H1 (cell line): ENCODE results near the gene RESP18. TPM values are rescaled to one million over a fixed set of nuclear protein-coding genes. Genes with fewer than 3 reads are reported as not detected.
"Not testable (repeated sequence)": the region's sequence is repeated elsewhere in the genome, so short reads cannot be mapped to it uniquely, and the experiment has no call there.

Experiments used
- CTCF ChIA-PET: fragments of 300-600 bp; sonication (Branson Sonifier 250); formaldehyde crosslinking; loops from one replicate; lab custom pipeline; 2021; ENCODE audit not compliant: partially characterized antibody; lab: Charles Lee
- POLR2A ChIA-PET: fragments of 300-600 bp; sonication (Branson Sonifier 250); formaldehyde crosslinking; loops from one replicate; lab custom pipeline; 2021; ENCODE audit warnings: inconsistent platforms; ENCODE audit not compliant: partially characterized antibody; lab: Charles Lee
- DNase-seq, 2 experiments: peaks; one replicate each; pipeline versions ENCODE4 v3.0.0 to v3.0.0-alpha.2; 2010 to 2022; ENCODE audit warnings: low spot score in 2 of 2, low read depth in 1 of 2, mixed read lengths in 1 of 2
- FAIRE-seq: peaks from 2 replicates; lab custom pipeline; 2011; peaks lifted over from hg19 to GRCh38; lab: Jason Lieb, UNC
- H2AFZ ChIP-seq: 2 replicates; pipeline ENCODE4 v1.8.1; 2012; ENCODE audit warnings: low read length, inconsistent platforms
- H2AK5ac ChIP-seq: 2 replicates; pipeline ENCODE4 v1.6.1; 2013; ENCODE audit warnings: low read depth, low read length
- H2BK120ac ChIP-seq: replicated peaks from 2 replicates; pipeline ENCODE3; 2013; ENCODE audit warnings: low read depth, low read length, inconsistent platforms
- H2BK12ac ChIP-seq: 2 replicates; pipeline ENCODE4 v1.6.1; 2013; ENCODE audit warnings: low read depth, low read length
- H2BK15ac ChIP-seq: 2 replicates; pipeline ENCODE4 v1.6.1; 2013; ENCODE audit warnings: low read length
- H2BK20ac ChIP-seq: 2 replicates; pipeline ENCODE4 v1.6.1; 2013; ENCODE audit warnings: low read length
- H2BK5ac ChIP-seq: 2 replicates; pipeline ENCODE4 v1.6.1; 2013; ENCODE audit warnings: low read depth, low read length
- H3K14ac ChIP-seq: 2 replicates; pipeline ENCODE4 v1.6.1; 2013; ENCODE audit warnings: inconsistent platforms; ENCODE audit not compliant: insufficient read length
- H3K18ac ChIP-seq: 2 replicates; pipeline ENCODE4 v1.6.1; 2013; ENCODE audit warnings: low read length; ENCODE audit errors: extremely low read depth
- H3K23ac ChIP-seq: 2 replicates; pipeline ENCODE4 v1.6.1; 2013; ENCODE audit warnings: inconsistent platforms; ENCODE audit not compliant: insufficient read length
- H3K23me2 ChIP-seq: 2 replicates; pipeline ENCODE4 v1.6.1; 2013; ENCODE audit warnings: low read depth, low read length
- H3K27ac ChIP-seq: 2 replicates; pipeline ENCODE4 v1.6.1; 2011; ENCODE audit warnings: low read depth, low read length, inconsistent platforms
- H3K27me3 ChIP-seq, 4 experiments: replicated peaks in 1 of 4; 1 replicate in 1 of 4; 2 replicates in 3 of 4; pipeline versions ENCODE4 v1.6.1 to v1.8.1; 2011 to 2013; ENCODE audit warnings: low read length in 3 of 4, mild to moderate bottlenecking in 3 of 4, inconsistent platforms in 2 of 4, mixed read lengths in 2 of 4, moderate library complexity in 1 of 4; ENCODE audit not compliant: control insufficient read depth in 3 of 4, insufficient read depth in 3 of 4; ENCODE audit errors: extremely low read depth in 1 of 4
- H3K36me3 ChIP-seq, 4 experiments: 2 replicates each; pipeline versions ENCODE4 v1.6.1 to v1.8.1; 2011 to 2013; ENCODE audit warnings: mild to moderate bottlenecking in 4 of 4, low read length in 3 of 4, moderate library complexity in 2 of 4, control low read depth in 1 of 4, inconsistent platforms in 1 of 4; ENCODE audit not compliant: insufficient read depth in 4 of 4, control insufficient read depth in 2 of 4
- H3K4ac ChIP-seq: replicated peaks from 2 replicates; pipeline ENCODE3; 2013; ENCODE audit warnings: low read length, low read depth, mixed read lengths, inconsistent platforms; ENCODE audit not compliant: insufficient read length
- H3K4me1 ChIP-seq, 4 experiments: replicated peaks in 1 of 4; 1 replicate in 1 of 4; 2 replicates in 3 of 4; pipeline versions ENCODE4 v1.6.1 to v1.8.1; 2011 to 2013; ENCODE audit warnings: low read length in 3 of 4, inconsistent platforms in 2 of 4, mixed read lengths in 1 of 4; ENCODE audit not compliant: insufficient read depth in 4 of 4, control insufficient read depth in 3 of 4
- H3K4me2 ChIP-seq, 2 experiments: 2 replicates each; pipeline versions ENCODE4 v1.6.1 to v1.8.1; 2011 to 2013; ENCODE audit warnings: low read depth in 2 of 2, low read length in 2 of 2, control low read depth in 1 of 2, inconsistent platforms in 1 of 2, mild to moderate bottlenecking in 1 of 2; ENCODE audit not compliant: insufficient read depth in 1 of 2
- H3K4me3 ChIP-seq, 4 experiments: fragments of 200-600, 300-600 bp in 1 of 4; sonication (generic), shearing (Covaris generic), sonication (Bioruptor Twin) in 1 of 4; 2 replicates each; pipeline versions ENCODE4 v1.5.1 to v1.8.1; 2011 to 2016; ENCODE audit warnings: low read length in 4 of 4, low read depth in 3 of 4, control low read depth in 2 of 4, inconsistent platforms in 2 of 4, mild to moderate bottlenecking in 2 of 4, mixed read lengths in 1 of 4, moderate library complexity in 1 of 4; ENCODE audit not compliant: insufficient read depth in 2 of 4; ENCODE audit errors: extremely low read depth in 1 of 4
- H3K56ac ChIP-seq: replicated peaks from 2 replicates; pipeline ENCODE3; 2013; ENCODE audit warnings: low read depth, mild to moderate bottlenecking, mixed read lengths, low read length, inconsistent platforms; ENCODE audit not compliant: insufficient read length
- H3K79me1 ChIP-seq: 2 replicates; pipeline ENCODE4 v1.6.1; 2013; ENCODE audit warnings: low read depth, low read length, control low read depth
- H3K79me2 ChIP-seq, 2 experiments: 2 replicates each; pipeline versions ENCODE4 v1.6.1 to v1.8.1; 2012 to 2013; ENCODE audit warnings: low read length in 2 of 2, mild to moderate bottlenecking in 2 of 2, inconsistent platforms in 1 of 2; ENCODE audit not compliant: insufficient read depth in 2 of 2, control insufficient read depth in 1 of 2
- H3K9ac ChIP-seq, 4 experiments: replicated peaks in 1 of 4; 1 replicate in 1 of 4; 2 replicates in 3 of 4; pipeline versions ENCODE4 v1.6.1 to v1.8.1; 2011 to 2013; ENCODE audit warnings: low read depth in 3 of 4, low read length in 3 of 4, control low read depth in 2 of 4, mild to moderate bottlenecking in 2 of 4, moderate library complexity in 2 of 4, inconsistent platforms in 1 of 4; ENCODE audit errors: extremely low read depth in 1 of 4
- H3K9me3 ChIP-seq, 2 experiments: 2 replicates each; pipeline versions ENCODE4 v1.6.1 to v1.8.1; 2012 to 2013; ENCODE audit warnings: mild to moderate bottlenecking in 2 of 2, moderate library complexity in 2 of 2, control low read depth in 1 of 2, inconsistent platforms in 1 of 2, low read depth in 1 of 2, low read length in 1 of 2, mixed read lengths in 1 of 2; ENCODE audit not compliant: insufficient read depth in 2 of 2
- H4K20me1 ChIP-seq, 2 experiments: replicated peaks in 1 of 2; 2 replicates each; pipeline versions ENCODE3 to v1.8.1; 2011 to 2013; ENCODE audit warnings: inconsistent platforms in 2 of 2, low read length in 2 of 2, mild to moderate bottlenecking in 1 of 2; ENCODE audit not compliant: insufficient read depth in 2 of 2, control insufficient read depth in 1 of 2
- H4K5ac ChIP-seq: 2 replicates; pipeline ENCODE4 v1.6.1; 2013; ENCODE audit warnings: low read length, low read depth, mixed read lengths, inconsistent platforms; ENCODE audit not compliant: insufficient read length
- H4K8ac ChIP-seq: 2 replicates; pipeline ENCODE4 v1.8.0; 2013; ENCODE audit warnings: mild to moderate bottlenecking, moderate library complexity, low read length, inconsistent platforms; ENCODE audit not compliant: insufficient read depth; ENCODE audit errors: extremely low read depth
- H4K91ac ChIP-seq: replicated peaks from 2 replicates; pipeline ENCODE3; 2013; ENCODE audit warnings: low read length, mixed read lengths, inconsistent platforms; ENCODE audit not compliant: insufficient read length
- WGBS, 2 experiments: shearing (Covaris generic) in 1 of 2; methylation state at CpG; one replicate each; pipeline versions ENCODE4 v1.1.6 to v1.1.7; 2013 to 2015; ENCODE audit warnings: low lambda C conversion rate in 2 of 2, mixed read lengths in 2 of 2, inconsistent platforms in 1 of 2, low coverage in 1 of 2, missing lambda C conversion rate in 1 of 2; ENCODE audit not compliant: insufficient replicate concordance in 2 of 2, insufficient coverage in 1 of 2, insufficient read length in 1 of 2; ENCODE audit errors: extremely low coverage in 1 of 2, missing lambda C conversion rate in 1 of 2; 5-methylcytosine and 5-hydroxymethylcytosine counted together
- polyA plus RNA-seq, 7 experiments: library from polyadenylated mRNA; depleted of rRNA in 3 of 7; stranded (reverse) in 5 of 7; unstranded in 2 of 7; fragments of >200 nt in 5 of 7; fragments of 200-250 nt in 2 of 7; gene quantifications; 1 replicate in 5 of 7; 2 replicates in 1 of 7; 4 replicates in 1 of 7; pipeline versions ENCODE4 v1.2.1 to v1.2.3, GENCODE V29; 2011 to 2013; ENCODE audit warnings: missing spikeins in 2 of 7, mixed read lengths in 2 of 7
- total RNA-seq: library from RNA; stranded (reverse); fragmentation: NEBNext Ultra II Directional; extraction: Animal tissue kit (Norgen Biotek cat#: 25700); gene quantifications from 2 replicates; pipeline ENCODE4 v1.2.1, GENCODE V29; 2021

Gene RESP18
- total and polyA plus RNA-seq, 2 of the 8 experiments (the other 6 are each of a cell fraction or from before 2014, with no cell fraction given) = not detected

GRCh38 chr2:219287116-219287440, 45.5 kb downstream of the RESP18 start:
- not testable (repeated sequence) for H2BK20ac ChIP-seq, H2AK5ac ChIP-seq, H4K91ac ChIP-seq, DNase-seq, H3K23me2 ChIP-seq, H4K5ac ChIP-seq, H3K9me3 ChIP-seq, H3K4me2 ChIP-seq, FAIRE-seq, H3K9ac ChIP-seq, H2AFZ ChIP-seq, H2BK15ac ChIP-seq, H3K23ac ChIP-seq, H2BK120ac ChIP-seq, H3K27ac ChIP-seq, H3K56ac ChIP-seq, H4K20me1 ChIP-seq, H3K79me1 ChIP-seq, H3K18ac ChIP-seq, H3K36me3 ChIP-seq, H3K4me3 ChIP-seq, H4K8ac ChIP-seq, H3K4ac ChIP-seq, H3K79me2 ChIP-seq, H3K27me3 ChIP-seq, H3K14ac ChIP-seq, H2BK12ac ChIP-seq
- ChIA-PET POLR2A (interaction anchor here (1.1 to 3.4 kb wide), 6 partner anchors 8 to 81 kb away, joined by 3 to 19 read pairs (median 4); partner anchors contain the start of genes TUBA4A and ZFAND2B), CTCF (interaction anchor here (0.9 to 12.1 kb wide), 7 partner anchors 5 to 111 kb away, joined by 3 to 220 read pairs (median 5); partner anchors contain the start of genes GLB1L and STK16)
- peaks cover 0 to 10% (median 6%) of the 10 kb centered on the region in 4 experiments; a peak in 6 of 7 replicates for H3K4me1 ChIP-seq
- 0 out of 2 replicates have a peak overlapping the region, but pooled peaks have one; percentile 64 for H2BK5ac ChIP-seq
- WGBS, 2 experiments = 87% methylated on average over 6 of the region's 6 CpGs; no CpG with 5 or more reads in 1 of the 2 experiments
